ENCODE results near the gene TNPO1.
A peak's percentile ranks its signal among the peaks of the same experiment; 100 is the strongest.

The TNPO1 gene

GRCh38 chr5:72817076-72817481 lies 618 bp downstream of the TNPO1 start:
- peak; percentile 70 to 74 for DNase-seq (ENCODE audit: low read depth in 2 of 2)
- H3K4me3 ChIP-seq (replicated peaks in 1 of 2; ENCODE audit: low read depth in 2 of 2, low read length in 2 of 2): peak overlapping the region; percentile 83 to 94
- TF ChIP-seq CTCF (IDR thresholded peaks at IDR 0.05; ENCODE audit: low read depth, low read length): no peak

- peak; percentile 15 to 38 for DNase-seq (ENCODE audit: low read depth in 2 of 2)
- TF ChIP-seq CTCF (IDR thresholded peaks at IDR 0.05; ENCODE audit: low read depth, low read length): no peak
- peak overlapping the region; percentile 83 to 94 for H3K4me3 ChIP-seq (replicated peaks in 1 of 2; ENCODE audit: low read depth in 2 of 2, low read length in 2 of 2)
Observed at GRCh38 chr5:72817671-72818266, 1.3 kb downstream of the TNPO1 start.

GRCh38 chr5:72818866-72819534 lies 2.5 kb downstream of the TNPO1 start:
- peak; percentile 78 for TF ChIP-seq CTCF (IDR thresholded peaks at IDR 0.05; ENCODE audit: low read depth, low read length)
- peak; percentile 75 to 79 for DNase-seq (ENCODE audit: low read depth in 2 of 2)
- H3K4me3 ChIP-seq (replicated peaks in 1 of 2; ENCODE audit: low read depth in 2 of 2, low read length in 2 of 2): peak overlapping the region; percentile 83 to 94

- DNase-seq (ENCODE audit: low read depth in 2 of 2): no peak
- H3K4me3 ChIP-seq (replicated peaks in 1 of 2; ENCODE audit: low read depth in 2 of 2, low read length in 2 of 2): no peak overlapping the region
- no peak for TF ChIP-seq CTCF (IDR thresholded peaks at IDR 0.05; ENCODE audit: low read depth, low read length)
Observed at GRCh38 chr5:72821776-72822175, 5.3 kb downstream of the TNPO1 start.

- no peak for DNase-seq (ENCODE audit: low read depth in 2 of 2)
- no peak overlapping the region for H3K4me3 ChIP-seq (replicated peaks in 1 of 2; ENCODE audit: low read depth in 2 of 2, low read length in 2 of 2)
- TF ChIP-seq CTCF (IDR thresholded peaks at IDR 0.05; ENCODE audit: low read depth, low read length): no peak
Observed at GRCh38 chr5:72822944-72823343, 6.5 kb downstream of the TNPO1 start.

GRCh38 chr5:72829707-72830106 lies 13.2 kb downstream of the TNPO1 start:
- no peak for TF ChIP-seq CTCF (IDR thresholded peaks at IDR 0.05; ENCODE audit: low read depth, low read length)
- no peak overlapping the region for H3K4me3 ChIP-seq (replicated peaks in 1 of 2; ENCODE audit: low read depth in 2 of 2, low read length in 2 of 2)
- DNase-seq (ENCODE audit: low read depth in 2 of 2): no peak

Data from cardiac fibroblast (primary cell).